HCT116 (cell line): ENCODE results near the gene SYCE3. TPM values are rescaled to one million over a fixed set of nuclear protein-coding genes. Genes with fewer than 3 reads are reported as not detected.

Experiments used
- ATAC-seq: fragments of 200-7000 bp; cut with Tn5 transposase; 2 replicates; pipeline ENCODE4 v1.9.1; 2020; ENCODE audit warnings: mild to moderate bottlenecking, moderate library complexity
- BruUV-seq: library from RNA; stranded (reverse); fragments of 400-500 nt; replicated peaks from 2 replicates; lab custom pipeline; 2021; lab: Mats Ljungman, UMichigan
- CTCF ChIA-PET: fragments of 300-600 bp; sonication (Branson Sonifier 250); formaldehyde crosslinking; loops from one replicate; lab custom pipeline; 2021; ENCODE audit warnings: antibody characterized with exemption; lab: Charles Lee
- POLR2A ChIA-PET: fragments of 300-600, 350-600 bp; sonication (Branson Sonifier 250); formaldehyde crosslinking; loops from one replicate; lab custom pipeline; 2021; ENCODE audit warnings: antibody characterized with exemption; lab: Charles Lee
- RAD21 ChIA-PET, 2 experiments: fragments of 300-600 bp; sonication (Branson Sonifier 250); formaldehyde crosslinking; loops; one replicate each; lab custom pipeline; 2023; ENCODE audit warnings: low total read pairs in 2 of 2; ENCODE audit not compliant: uncharacterized antibody in 2 of 2, unreplicated experiment in 2 of 2, low non-redundant PET in 1 of 2; lab: Charles Lee
- DNase-seq: peaks from one replicate; pipeline ENCODE4 v3.0.0-alpha.2; 2010; ENCODE audit warnings: low read depth, low spot score
- H2AFZ ChIP-seq: fragments of 200-600 bp; shearing (Covaris generic), sonication (generic); 2 replicates; pipeline ENCODE4 v1.6.1; 2017; ENCODE audit warnings: low read depth, mixed run types, mixed read lengths, antibody characterized with exemption, low read length; ENCODE audit not compliant: poor library complexity, severe bottlenecking
- H3K27ac ChIP-seq: 2 replicates; pipeline ENCODE4 v1.5.1; 2012; ENCODE audit warnings: low read depth, low read length
- H3K27me3 ChIP-seq: fragments of 200-600 bp; sonication (generic); 2 replicates; pipeline ENCODE4 v1.6.1; 2016; ENCODE audit warnings: mixed run types, low read length, mixed read lengths; ENCODE audit not compliant: insufficient read depth
- H3K36me3 ChIP-seq, 2 experiments: fragments of 200-500 bp in 1 of 2; fragments of 200-600 bp in 1 of 2; sonication (Bioruptor generic) in 1 of 2; sonication (generic) in 1 of 2; 2 replicates each; pipeline versions ENCODE4 v1.5.1 to v1.6.1; 2014 to 2016; ENCODE audit warnings: low read length in 2 of 2, inconsistent platforms in 1 of 2, mixed read lengths in 1 of 2, mixed run types in 1 of 2; ENCODE audit not compliant: insufficient read depth in 2 of 2, control insufficient read depth in 1 of 2
- H3K4me1 ChIP-seq, 2 experiments: fragments of 200-600 bp in 1 of 2; sonication (generic) in 1 of 2; 2 replicates each; pipeline versions ENCODE4 v1.5.1 to v1.6.1; 2012 to 2017; ENCODE audit warnings: low read length in 2 of 2, inconsistent platforms in 1 of 2, mild to moderate bottlenecking in 1 of 2, mixed read lengths in 1 of 2, mixed run types in 1 of 2, moderate library complexity in 1 of 2; ENCODE audit not compliant: insufficient read depth in 2 of 2, control insufficient read depth in 1 of 2
- H3K4me2 ChIP-seq: fragments of 200-600 bp; sonication (generic); 2 replicates; pipeline ENCODE4 v1.6.1; 2017; ENCODE audit warnings: mixed run types, low read length, mixed read lengths
- H3K4me3 ChIP-seq, 2 experiments: fragments of 200-600 bp in 1 of 2; sonication (generic) in 1 of 2; replicated peaks in 1 of 2; 2 replicates each; pipeline ENCODE4 v1.5.1; 2011 to 2016; ENCODE audit warnings: low read length in 2 of 2, control low read depth in 1 of 2, low read depth in 1 of 2, mild to moderate bottlenecking in 1 of 2, mixed read lengths in 1 of 2, mixed run types in 1 of 2
- H3K79me2 ChIP-seq: fragments of 200-600 bp; sonication (generic); 2 replicates; pipeline ENCODE4 v1.6.1; 2017; ENCODE audit warnings: mild to moderate bottlenecking, mixed run types, low read length, moderate library complexity, mixed read lengths; ENCODE audit not compliant: insufficient read depth
- H3K9ac ChIP-seq: fragments of 200-600 bp; sonication (generic); 2 replicates; pipeline ENCODE4 v1.6.1; 2016; ENCODE audit warnings: low read length, mixed read lengths
- H3K9me2 ChIP-seq: fragments of 200-600 bp; sonication (generic), shearing (Covaris generic); 2 replicates; pipeline ENCODE4 v1.6.1; 2017; ENCODE audit warnings: mixed run types, mild to moderate bottlenecking, moderate library complexity; ENCODE audit not compliant: insufficient read depth
- H3K9me3 ChIP-seq, 2 experiments: fragments of 200-500 bp in 1 of 2; fragments of 200-600 bp in 1 of 2; sonication (Bioruptor generic) in 1 of 2; sonication (generic) in 1 of 2; 2 replicates each; pipeline ENCODE4 v1.6.1; 2014 to 2017; ENCODE audit warnings: low read length in 2 of 2, mixed read lengths in 2 of 2, inconsistent platforms in 1 of 2, low read depth in 1 of 2, mild to moderate bottlenecking in 1 of 2, mixed run types in 1 of 2, moderate library complexity in 1 of 2; ENCODE audit not compliant: control insufficient read depth in 1 of 2, insufficient read depth in 1 of 2
- H4K20me1 ChIP-seq: fragments of 200-600 bp; sonication (generic), shearing (Covaris generic); 2 replicates; pipeline ENCODE4 v1.6.1; 2017; ENCODE audit warnings: mixed run types, mild to moderate bottlenecking, moderate library complexity; ENCODE audit not compliant: insufficient read depth
- EGR1 ChIP-seq: IDR thresholded peaks from 2 replicates; pipeline ENCODE4 v1.6.1; 2012; ENCODE audit warnings: low read depth
- ELF1 ChIP-seq: IDR thresholded peaks from 2 replicates; pipeline ENCODE4 v1.6.1; 2012; ENCODE audit warnings: low read depth, borderline replicate concordance
- EZH2 ChIP-seq: fragments of 200-600 bp; sonication (generic); IDR thresholded peaks from 2 replicates; pipeline ENCODE4 v1.6.1; 2017; ENCODE audit warnings: antibody characterized with exemption, mixed run types
- RAD21 ChIP-seq: IDR thresholded peaks from 2 replicates; pipeline ENCODE4 v1.6.1; 2012; ENCODE audit warnings: low read depth, mild to moderate bottlenecking
- SIN3A ChIP-seq: IDR thresholded peaks from 2 replicates; pipeline ENCODE4 v1.6.1; 2012; ENCODE audit warnings: low read depth
- ZFX ChIP-seq: fragments of 450-650 bp; IDR thresholded peaks from 2 replicates; pipeline ENCODE4 v1.6.1; 2017
- ZNF274 ChIP-seq: fragments of 200-500 bp; sonication (Bioruptor generic); IDR thresholded peaks from 2 replicates; pipeline ENCODE4 v1.6.1; 2014; ENCODE audit warnings: mild to moderate bottlenecking, low read depth, low read length, inconsistent platforms
- intact Hi-C: fragments of 100-400 bp; cut with micrococcal nuclease; formaldehyde crosslinking; loops from 2 replicates; pipeline ENCODE4 v1.10.0; 2022
- total RNA-seq: library from RNA; stranded (reverse); gene quantifications from one replicate; pipeline ENCODE4 v1.2.1, GENCODE V29; 2021; ENCODE audit not compliant: unreplicated experiment
- TF ChIP-seq, protein P1 (sequence below): IDR thresholded peaks from 2 replicates; pipeline ENCODE4 v1.6.1; 2011; ENCODE audit warnings: mild to moderate bottlenecking, low read length, moderate library complexity; ENCODE audit not compliant: insufficient replicate concordance; ENCODE audit errors: extremely low read depth

The SYCE3 gene
- total RNA-seq, 1 experiment from 2014 or later, result not detected

DNA sequence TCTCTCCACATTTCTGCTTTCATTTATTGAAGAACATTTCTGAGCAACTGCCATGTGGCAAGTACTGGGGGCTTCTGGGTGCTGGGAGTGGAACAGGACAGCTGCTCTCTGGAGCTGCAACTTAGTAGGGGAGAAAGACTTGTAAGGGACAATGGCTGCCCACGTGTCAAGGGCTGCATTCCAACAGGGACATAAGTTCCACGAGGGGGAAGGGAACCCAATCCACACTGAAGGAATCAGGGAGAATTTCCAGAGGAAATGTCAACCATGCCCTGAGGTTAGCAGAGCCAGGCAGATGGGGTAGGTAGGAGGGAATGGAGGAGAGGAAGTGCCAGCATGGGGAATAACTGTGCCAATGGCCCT lies 39.6 kb upstream of the SYCE3 start:
- H2AFZ ChIP-seq, result no peak overlapping the region
- POLR2A ChIA-PET, result no interaction called here
- TF ChIP-seq, protein P1, sequence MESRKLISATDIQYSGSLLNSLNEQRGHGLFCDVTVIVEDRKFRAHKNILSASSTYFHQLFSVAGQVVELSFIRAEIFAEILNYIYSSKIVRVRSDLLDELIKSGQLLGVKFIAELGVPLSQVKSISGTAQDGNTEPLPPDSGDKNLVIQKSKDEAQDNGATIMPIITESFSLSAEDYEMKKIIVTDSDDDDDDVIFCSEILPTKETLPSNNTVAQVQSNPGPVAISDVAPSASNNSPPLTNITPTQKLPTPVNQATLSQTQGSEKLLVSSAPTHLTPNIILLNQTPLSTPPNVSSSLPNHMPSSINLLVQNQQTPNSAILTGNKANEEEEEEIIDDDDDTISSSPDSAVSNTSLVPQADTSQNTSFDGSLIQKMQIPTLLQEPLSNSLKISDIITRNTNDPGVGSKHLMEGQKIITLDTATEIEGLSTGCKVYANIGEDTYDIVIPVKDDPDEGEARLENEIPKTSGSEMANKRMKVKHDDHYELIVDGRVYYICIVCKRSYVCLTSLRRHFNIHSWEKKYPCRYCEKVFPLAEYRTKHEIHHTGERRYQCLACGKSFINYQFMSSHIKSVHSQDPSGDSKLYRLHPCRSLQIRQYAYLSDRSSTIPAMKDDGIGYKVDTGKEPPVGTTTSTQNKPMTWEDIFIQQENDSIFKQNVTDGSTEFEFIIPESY, result no peak
- TF ChIP-seq ZNF274 (no peak), EZH2 (no peak), SIN3A (no peak), ZFX (no peak), RAD21 (no peak), ELF1 (no peak), EGR1 (no peak)
- RAD21 ChIA-PET, result no interaction called here
- no peak for DNase-seq
- no peaks in the 10 kb centered on the region for H3K9me3 ChIP-seq
- BruUV-seq, result no TSS peak
- no peak overlapping the region for H3K27ac ChIP-seq
- ATAC-seq, result no peak
- CTCF ChIA-PET, result no interaction called here
- H4K20me1 ChIP-seq, result no peaks in the 10 kb centered on the region
- no peaks in the 10 kb centered on the region for H3K79me2 ChIP-seq
- no peak overlapping the region for H3K4me3 ChIP-seq
- H3K9me2 ChIP-seq, result no peaks in the 10 kb centered on the region
- peaks cover 0 to 10% of the 10 kb centered on the region in 2 experiments; a peak in 1 of 4 replicates for H3K4me1 ChIP-seq
- no peak overlapping the region for H3K4me2 ChIP-seq
- no peaks in the 10 kb centered on the region for H3K36me3 ChIP-seq
- no peaks in the 10 kb centered on the region for H3K27me3 ChIP-seq
- no peak overlapping the region for H3K9ac ChIP-seq
- intact Hi-C loops, result no loop called here
